ENCODE data around the gene ASXL3.

Gene ASXL3

DNA sequence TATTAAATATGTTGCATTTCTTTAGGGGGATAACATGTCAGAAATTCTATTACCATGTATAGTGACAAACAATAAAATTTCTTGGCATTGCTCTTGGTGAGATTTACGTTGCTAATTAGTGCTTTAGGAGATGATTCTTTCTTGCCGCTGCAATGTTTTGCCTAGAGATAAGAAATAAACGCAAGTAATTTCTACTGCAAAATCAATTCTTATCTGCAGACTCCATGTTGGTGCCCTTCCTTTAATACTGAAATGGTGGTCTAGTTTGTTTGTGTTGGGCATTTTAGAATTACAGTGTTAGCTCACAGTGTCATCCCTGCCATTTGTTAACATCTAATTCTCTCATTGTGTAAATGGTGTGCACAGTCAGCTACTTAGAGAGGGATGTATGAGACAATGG, 34.6 kb downstream of the ASXL3 start:
- no peak overlapping the region for H3K4me3 ChIP-seq (ENCODE audit: low read length)
- no peak for DNase-seq (ENCODE audit: low read depth)
- TF ChIP-seq, protein P1, sequence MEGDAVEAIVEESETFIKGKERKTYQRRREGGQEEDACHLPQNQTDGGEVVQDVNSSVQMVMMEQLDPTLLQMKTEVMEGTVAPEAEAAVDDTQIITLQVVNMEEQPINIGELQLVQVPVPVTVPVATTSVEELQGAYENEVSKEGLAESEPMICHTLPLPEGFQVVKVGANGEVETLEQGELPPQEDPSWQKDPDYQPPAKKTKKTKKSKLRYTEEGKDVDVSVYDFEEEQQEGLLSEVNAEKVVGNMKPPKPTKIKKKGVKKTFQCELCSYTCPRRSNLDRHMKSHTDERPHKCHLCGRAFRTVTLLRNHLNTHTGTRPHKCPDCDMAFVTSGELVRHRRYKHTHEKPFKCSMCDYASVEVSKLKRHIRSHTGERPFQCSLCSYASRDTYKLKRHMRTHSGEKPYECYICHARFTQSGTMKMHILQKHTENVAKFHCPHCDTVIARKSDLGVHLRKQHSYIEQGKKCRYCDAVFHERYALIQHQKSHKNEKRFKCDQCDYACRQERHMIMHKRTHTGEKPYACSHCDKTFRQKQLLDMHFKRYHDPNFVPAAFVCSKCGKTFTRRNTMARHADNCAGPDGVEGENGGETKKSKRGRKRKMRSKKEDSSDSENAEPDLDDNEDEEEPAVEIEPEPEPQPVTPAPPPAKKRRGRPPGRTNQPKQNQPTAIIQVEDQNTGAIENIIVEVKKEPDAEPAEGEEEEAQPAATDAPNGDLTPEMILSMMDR (IDR thresholded peaks at IDR 0.05; ENCODE audit: insufficient read depth, low read depth, low read length, missing control alignments) = no peak

DNA sequence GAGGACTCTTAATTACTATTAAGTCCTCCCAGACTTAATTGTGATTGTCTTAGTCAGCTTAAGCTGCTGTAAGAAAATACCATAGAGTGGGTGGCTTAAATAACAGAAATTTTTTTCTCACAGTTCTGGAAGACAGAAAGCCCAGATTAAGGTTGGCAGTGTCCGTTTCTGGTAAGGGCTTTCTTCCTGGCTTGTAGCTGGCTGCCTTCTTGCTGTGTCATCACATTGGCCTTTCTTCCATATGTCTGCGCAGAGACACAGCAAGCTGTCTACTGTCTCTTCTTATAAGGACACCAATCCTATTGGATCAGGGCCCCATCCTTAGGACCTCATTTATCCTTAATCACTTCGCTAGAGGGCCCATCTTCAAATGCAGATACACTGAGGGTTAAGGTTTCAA, 38.5 kb downstream of the ASXL3 start:
- TF ChIP-seq, protein P1 (IDR thresholded peaks at IDR 0.05; ENCODE audit: insufficient read depth, low read depth, low read length, missing control alignments) = no peak
- no peak overlapping the region for H3K4me3 ChIP-seq (ENCODE audit: low read length)
- DNase-seq (ENCODE audit: low read depth) = no peak

DNA sequence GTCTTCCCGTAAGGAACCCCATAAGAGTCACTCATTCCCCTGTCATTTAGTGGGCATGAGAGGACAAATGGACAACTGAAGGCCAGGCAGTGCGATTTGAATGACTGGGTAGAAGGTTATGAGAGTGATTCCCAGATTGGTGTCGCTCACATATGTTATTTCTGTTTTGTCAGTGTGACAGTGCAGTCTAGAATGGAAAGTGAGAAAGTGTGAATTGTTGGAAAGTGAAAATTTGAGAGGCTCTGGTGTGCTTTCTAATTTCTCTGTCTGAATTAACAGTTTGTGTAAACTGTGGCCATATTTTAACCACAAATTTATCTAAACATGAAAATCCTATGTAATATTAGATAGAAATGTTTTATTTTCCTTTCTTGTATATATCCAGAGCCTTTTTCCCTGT, 49.1 kb downstream of the ASXL3 start:
- no peak for DNase-seq (ENCODE audit: low read depth)
- TF ChIP-seq, protein P1 (IDR thresholded peaks at IDR 0.05; ENCODE audit: insufficient read depth, low read depth, low read length, missing control alignments) = no peak
- H3K4me3 ChIP-seq (ENCODE audit: low read length) = no peak overlapping the region

DNA sequence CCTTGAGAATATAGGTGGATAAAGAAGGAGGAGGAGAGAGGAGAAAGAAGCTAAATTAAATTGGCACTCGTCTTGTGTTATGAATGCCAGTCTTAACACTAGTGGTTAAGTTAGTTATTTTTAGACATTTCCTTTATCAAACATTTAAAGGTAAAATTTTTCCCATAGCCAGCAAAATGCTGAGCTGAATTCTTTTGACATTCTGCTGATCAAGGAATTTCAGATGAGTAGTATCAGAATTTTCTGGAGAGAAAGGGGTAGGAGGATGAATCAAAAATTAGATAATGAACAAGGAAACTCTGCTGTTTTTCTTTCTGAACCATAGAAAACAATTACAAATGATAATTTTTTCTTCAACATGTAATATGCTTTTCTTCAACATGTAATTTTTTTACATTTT, 52.5 kb downstream of the ASXL3 start:
- TF ChIP-seq, protein P1 (IDR thresholded peaks at IDR 0.05; ENCODE audit: insufficient read depth, low read depth, low read length, missing control alignments) = no peak
- no peak for DNase-seq (ENCODE audit: low read depth)
- H3K4me3 ChIP-seq (ENCODE audit: low read length) = no peak overlapping the region

DNA sequence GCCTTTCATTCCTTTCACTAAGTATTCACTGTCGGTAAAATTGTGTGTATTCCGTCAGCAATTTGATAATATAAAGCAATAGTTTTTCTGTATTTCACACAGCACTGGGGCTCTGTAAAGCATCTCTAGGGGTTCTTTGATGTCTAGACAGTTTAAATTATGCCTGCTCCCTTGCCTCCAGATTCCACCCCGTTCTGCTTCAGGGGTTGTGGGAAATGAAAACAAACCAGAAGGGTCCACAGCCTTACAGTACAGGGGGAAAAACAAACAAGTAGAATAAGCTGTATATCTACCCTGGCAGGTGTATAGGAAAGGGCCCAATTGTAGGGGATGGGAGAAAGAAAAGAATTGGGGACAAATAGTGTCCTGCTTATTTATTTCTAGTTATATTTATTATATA, 63.1 kb downstream of the ASXL3 start:
- H3K4me3 ChIP-seq (ENCODE audit: low read length) = no peak overlapping the region
- DNase-seq (ENCODE audit: low read depth) = no peak
- TF ChIP-seq, protein P1 (IDR thresholded peaks at IDR 0.05; ENCODE audit: insufficient read depth, low read depth, low read length, missing control alignments) = no peak

DNA sequence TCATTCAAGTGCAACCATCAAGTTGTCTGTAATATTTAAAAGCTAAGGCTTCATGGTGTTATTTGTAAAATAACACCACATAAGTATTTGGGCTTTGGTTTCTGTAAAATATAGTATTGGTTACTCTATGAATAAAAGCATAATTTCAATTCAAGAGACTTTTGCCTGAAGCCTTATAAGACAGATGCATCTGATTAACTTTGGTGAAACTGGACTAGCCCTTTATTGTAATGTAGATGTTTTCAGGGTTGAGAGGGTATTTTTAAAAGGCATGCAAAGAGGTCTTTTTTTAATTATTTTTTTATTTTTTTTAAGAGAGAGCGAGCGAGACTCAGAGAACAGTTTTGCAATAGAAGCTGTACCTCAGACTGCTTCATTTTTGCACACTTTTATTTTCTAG, 66.5 kb downstream of the ASXL3 start:
- TF ChIP-seq, protein P1 (IDR thresholded peaks at IDR 0.05; ENCODE audit: insufficient read depth, low read depth, low read length, missing control alignments) = no peak
- no peak overlapping the region for H3K4me3 ChIP-seq (ENCODE audit: low read length)
- DNase-seq (ENCODE audit: low read depth) = no peak

GRCh38 chr18:33647365-33647764, 69.3 kb downstream of the ASXL3 start:
- DNase-seq (ENCODE audit: low read depth) = no peak
- TF ChIP-seq, protein P1 (IDR thresholded peaks at IDR 0.05; ENCODE audit: insufficient read depth, low read depth, low read length, missing control alignments) = no peak
- no peak overlapping the region for H3K4me3 ChIP-seq (ENCODE audit: low read length)

All from epithelial cell of esophagus (primary cell).